ENCODE data around the gene CFAP74.
A peak's percentile ranks its signal among the peaks of the same experiment; 100 is the strongest.

CFAP74 gene

DNA sequence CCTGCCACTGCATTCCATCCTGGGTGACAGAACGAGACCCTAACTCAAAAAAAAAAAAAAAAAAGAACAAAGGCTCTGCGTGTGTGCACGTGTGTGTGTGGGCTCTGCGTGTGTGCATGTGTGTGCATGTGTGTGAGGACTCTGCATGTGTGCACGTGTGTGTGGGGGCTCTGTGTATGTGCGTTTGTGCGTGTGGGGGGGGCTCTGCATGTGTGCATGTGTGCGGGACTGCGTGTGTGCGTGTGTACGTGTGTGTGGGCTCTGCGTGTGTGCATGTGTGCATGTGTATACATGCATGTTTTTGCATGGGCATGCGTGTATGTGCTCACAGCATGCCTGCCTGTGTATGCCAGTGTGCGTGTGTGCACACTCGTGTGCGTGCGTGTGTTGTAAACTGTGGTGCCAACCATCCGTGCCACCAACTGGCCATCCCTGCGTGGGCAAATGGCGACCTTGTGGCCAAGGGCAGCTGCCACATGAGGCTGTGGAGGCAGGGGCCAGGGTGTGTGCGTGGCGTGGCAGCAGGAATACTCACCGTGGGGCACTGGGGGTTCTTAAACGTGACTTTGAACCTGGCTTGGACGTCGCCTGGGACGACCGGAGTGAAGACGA is 57.7 kb downstream of the CFAP74 start:
- H3K4me3 ChIP-seq (ENCODE audit: low read length), result no peak overlapping the region
- no peaks in the 10 kb centered on the region for H3K36me3 ChIP-seq (ENCODE audit: insufficient read depth, low read depth, low read length)
- H3K9ac ChIP-seq (ENCODE audit: low read depth, low read length), result no peak overlapping the region
- no peaks in the 10 kb centered on the region for H3K4me1 ChIP-seq (ENCODE audit: insufficient read depth, low read length)
- no peaks in the 10 kb centered on the region for H3K9me3 ChIP-seq (ENCODE audit: insufficient read depth, low read depth, low read length)
- H3K27me3 ChIP-seq (ENCODE audit: insufficient read depth, low read length), result no peaks in the 10 kb centered on the region
- no peak overlapping the region for H3K27ac ChIP-seq (ENCODE audit: low read length)

DNA sequence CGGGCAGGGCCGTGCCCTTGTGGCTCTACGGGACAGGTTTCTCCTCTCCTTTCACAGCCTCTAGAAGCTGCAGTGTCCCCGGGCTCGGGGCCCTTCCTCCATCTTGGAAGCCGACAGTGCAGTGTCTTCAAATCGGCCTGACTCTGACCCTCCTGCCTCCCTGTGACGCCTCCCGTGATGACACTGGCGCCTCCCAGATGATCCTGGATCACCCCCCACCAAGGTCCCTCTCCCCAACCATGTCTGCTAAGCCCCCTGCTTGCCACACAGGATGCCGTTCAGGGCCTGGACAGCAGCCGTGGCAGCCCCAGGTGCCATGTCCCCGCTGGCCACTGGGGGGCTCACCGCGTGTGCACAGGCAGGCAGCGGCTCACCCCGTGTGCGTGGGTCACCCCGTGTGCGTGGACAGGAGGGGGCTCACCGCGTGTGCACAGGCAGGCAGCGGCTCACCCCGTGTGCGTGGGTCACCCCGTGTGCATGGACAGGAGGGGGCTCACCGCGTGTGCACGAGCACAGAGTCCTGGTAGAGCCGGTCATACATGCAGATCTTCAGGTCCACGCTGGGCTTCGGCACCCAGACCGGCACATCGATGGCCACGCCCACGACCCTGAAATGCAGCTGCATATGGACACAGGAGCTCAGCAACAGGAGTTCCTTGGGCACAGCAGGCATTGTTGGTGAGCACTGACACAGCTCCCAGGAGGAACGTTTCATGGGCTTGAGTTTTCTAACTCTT is 59.6 kb downstream of the CFAP74 start:
- Histone ChIP-seq H3K4me3 (ENCODE audit: low read length) (peak overlapping the region; percentile 67), H3K27me3 (ENCODE audit: insufficient read depth, low read length) (no peaks in the 10 kb centered on the region), H3K27ac (ENCODE audit: low read length) (no peak overlapping the region), H3K36me3 (ENCODE audit: insufficient read depth, low read depth, low read length) (no peaks in the 10 kb centered on the region), H3K9ac (ENCODE audit: low read depth, low read length) (no peak overlapping the region), H3K4me1 (ENCODE audit: insufficient read depth, low read length) (no peaks in the 10 kb centered on the region), H3K9me3 (ENCODE audit: insufficient read depth, low read depth, low read length) (no peaks in the 10 kb centered on the region)

DNA sequence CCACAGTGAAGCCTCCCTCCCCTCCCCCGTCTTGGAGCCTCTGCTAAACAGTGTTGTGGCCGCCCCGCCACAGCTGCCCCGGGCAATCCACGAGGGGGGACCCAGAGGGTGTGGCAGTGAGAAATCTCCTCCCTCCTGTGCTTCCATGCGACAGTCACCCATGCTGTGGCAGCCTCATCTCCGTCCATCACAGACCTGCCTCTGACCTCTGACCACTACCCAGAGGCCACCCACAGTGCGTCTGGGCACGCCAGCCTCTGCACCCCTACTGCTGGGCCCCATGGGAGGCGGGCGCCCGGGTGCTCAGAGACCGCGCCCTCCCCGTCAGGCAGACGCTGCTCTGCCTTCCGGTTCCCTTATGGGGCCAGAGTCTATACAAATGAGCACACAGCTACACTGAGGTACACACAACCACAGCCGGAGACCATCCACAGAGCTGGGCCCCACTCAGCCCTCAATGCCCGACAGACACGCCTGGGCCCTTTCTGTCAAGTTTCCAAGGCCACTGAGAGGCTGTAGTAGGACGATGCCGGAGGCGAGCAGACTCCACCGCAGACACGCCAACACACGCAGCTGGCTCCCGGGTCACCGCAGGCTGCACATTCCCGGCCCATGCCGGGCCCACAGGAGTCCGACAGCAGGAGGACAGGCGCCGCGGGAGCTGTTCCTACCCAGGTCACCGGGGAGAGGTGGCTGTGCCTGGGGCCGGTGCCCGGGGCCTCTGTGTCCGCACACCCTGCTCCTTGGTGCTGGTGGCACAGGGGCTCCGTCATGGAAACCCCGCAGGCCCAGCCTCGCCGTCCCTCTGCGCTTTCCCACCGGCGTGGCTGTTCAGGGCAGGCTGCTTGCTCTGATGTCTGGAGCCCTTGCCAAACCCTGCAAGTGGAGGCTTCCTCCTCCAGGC is 60.6 kb downstream of the CFAP74 start:
- H3K4me3 ChIP-seq (ENCODE audit: low read length), result no peak overlapping the region

DNA sequence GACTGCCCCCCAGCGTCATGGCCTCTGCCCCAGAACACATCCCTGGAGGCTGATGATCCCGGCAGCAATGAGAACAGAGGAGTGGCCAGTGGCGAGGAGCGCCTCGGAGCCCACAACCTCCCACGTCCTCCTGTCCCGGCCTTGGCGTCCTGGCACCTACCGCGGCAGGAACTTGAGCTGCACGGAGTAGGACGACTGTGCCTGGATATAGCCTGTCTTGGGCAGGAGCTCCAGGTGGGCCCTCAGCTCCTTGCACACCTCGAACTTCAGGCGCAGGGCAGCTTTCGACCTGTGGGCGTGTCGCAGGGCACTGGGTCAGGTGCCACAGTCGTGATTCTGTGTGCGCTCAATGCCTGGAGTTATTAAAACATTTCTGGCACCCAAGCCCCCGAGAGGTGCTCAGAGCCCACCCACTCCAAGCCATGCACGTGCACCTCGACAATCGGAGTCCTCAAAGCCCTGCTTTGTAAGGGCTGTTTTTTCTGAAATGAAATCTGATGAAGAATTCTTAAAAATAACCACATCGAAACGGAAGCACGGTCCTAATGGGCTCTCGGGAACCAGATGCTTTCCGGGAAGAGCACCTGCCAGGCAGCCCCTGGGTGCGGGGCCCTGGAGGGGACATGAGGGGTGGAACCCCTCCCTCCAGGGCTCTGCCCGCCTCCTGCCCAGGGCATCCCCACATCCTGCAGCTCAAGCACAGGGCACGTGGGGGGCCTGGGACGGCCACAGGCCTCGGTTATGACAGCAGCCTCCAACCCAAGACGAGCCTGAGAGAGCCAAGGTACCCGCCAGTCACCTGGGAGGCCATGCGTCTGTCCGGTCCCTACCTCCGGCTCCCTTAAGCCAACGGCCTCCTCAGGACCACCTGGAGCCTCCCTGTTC is 61.5 kb downstream of the CFAP74 start:
- no peaks in the 10 kb centered on the region for H3K36me3 ChIP-seq (ENCODE audit: insufficient read depth, low read depth, low read length)
- H3K27me3 ChIP-seq (ENCODE audit: insufficient read depth, low read length), result no peaks in the 10 kb centered on the region
- H3K4me3 ChIP-seq (ENCODE audit: low read length), result no peak overlapping the region
- no peaks in the 10 kb centered on the region for H3K4me1 ChIP-seq (ENCODE audit: insufficient read depth, low read length)
- no peak overlapping the region for H3K27ac ChIP-seq (ENCODE audit: low read length)
- H3K9ac ChIP-seq (ENCODE audit: low read depth, low read length), result no peak overlapping the region
- H3K9me3 ChIP-seq (ENCODE audit: insufficient read depth, low read depth, low read length), result no peaks in the 10 kb centered on the region

More for the DNA sequence above, 60.6 kb downstream of the CFAP74 start:
- Histone ChIP-seq H3K4me1 (ENCODE audit: insufficient read depth, low read length) (no peaks in the 10 kb centered on the region), H3K9me3 (ENCODE audit: insufficient read depth, low read depth, low read length) (no peaks in the 10 kb centered on the region), H3K27ac (ENCODE audit: low read length) (no peak overlapping the region), H3K9ac (ENCODE audit: low read depth, low read length) (no peak overlapping the region), H3K27me3 (ENCODE audit: insufficient read depth, low read length) (no peaks in the 10 kb centered on the region), H3K36me3 (ENCODE audit: insufficient read depth, low read depth, low read length) (no peaks in the 10 kb centered on the region)

DNA sequence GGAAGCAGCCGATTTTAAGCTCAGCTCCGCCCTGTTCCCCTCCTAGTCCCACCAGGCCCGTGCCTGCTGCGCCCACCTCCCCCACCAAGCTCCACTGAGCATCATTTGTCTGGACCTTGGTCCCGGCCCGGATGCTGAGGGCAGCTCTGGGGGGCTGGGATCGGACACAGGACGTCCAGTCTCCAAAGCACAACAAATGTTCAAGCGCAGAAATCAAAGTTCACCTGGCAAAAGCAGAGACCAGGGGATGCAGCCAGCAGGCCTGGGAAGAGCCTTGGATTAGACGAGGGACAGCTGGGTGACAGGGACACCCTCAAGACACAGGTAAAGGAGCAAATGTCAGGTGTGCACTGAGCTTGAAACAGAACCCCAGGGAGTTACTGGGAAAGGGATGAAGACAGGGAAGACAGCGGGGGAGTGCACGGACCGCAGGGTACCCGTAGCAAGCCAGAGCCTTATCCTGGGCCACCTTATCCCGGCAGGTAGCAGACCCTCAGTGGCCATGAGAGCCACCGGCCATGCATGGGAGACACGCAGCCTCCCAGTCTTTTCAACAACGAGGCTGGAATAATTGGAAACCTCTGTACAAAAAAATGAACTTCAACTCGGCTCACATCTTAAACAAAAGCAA is 62.3 kb downstream of the CFAP74 start:
- Histone ChIP-seq H3K4me1 (ENCODE audit: insufficient read depth, low read length) (no peaks in the 10 kb centered on the region), H3K9me3 (ENCODE audit: insufficient read depth, low read depth, low read length) (no peaks in the 10 kb centered on the region), H3K9ac (ENCODE audit: low read depth, low read length) (no peak overlapping the region), H3K4me3 (ENCODE audit: low read length) (no peak overlapping the region), H3K27ac (ENCODE audit: low read length) (no peak overlapping the region), H3K36me3 (ENCODE audit: insufficient read depth, low read depth, low read length) (no peaks in the 10 kb centered on the region), H3K27me3 (ENCODE audit: insufficient read depth, low read length) (no peaks in the 10 kb centered on the region)

GRCh38 chr1:1940123-1940425 is 63.5 kb downstream of the CFAP74 start:
- Histone ChIP-seq H3K9me3 (ENCODE audit: insufficient read depth, low read depth, low read length) (no peaks in the 10 kb centered on the region), H3K27me3 (ENCODE audit: insufficient read depth, low read length) (no peaks in the 10 kb centered on the region), H3K4me1 (ENCODE audit: insufficient read depth, low read length) (no peaks in the 10 kb centered on the region), H3K4me3 (ENCODE audit: low read length) (no peak overlapping the region), H3K27ac (ENCODE audit: low read length) (no peak overlapping the region), H3K9ac (ENCODE audit: low read depth, low read length) (no peak overlapping the region), H3K36me3 (ENCODE audit: insufficient read depth, low read depth, low read length) (no peaks in the 10 kb centered on the region)

GRCh38 chr1:1939296-1940122 is 64.1 kb downstream of the CFAP74 start:
- Histone ChIP-seq H3K9ac (ENCODE audit: low read depth, low read length) (no peak overlapping the region), H3K4me3 (ENCODE audit: low read length) (no peak overlapping the region), H3K27me3 (ENCODE audit: insufficient read depth, low read length) (no peaks in the 10 kb centered on the region), H3K36me3 (ENCODE audit: insufficient read depth, low read depth, low read length) (no peaks in the 10 kb centered on the region), H3K4me1 (ENCODE audit: insufficient read depth, low read length) (no peaks in the 10 kb centered on the region), H3K27ac (ENCODE audit: low read length) (no peak overlapping the region), H3K9me3 (ENCODE audit: insufficient read depth, low read depth, low read length) (no peaks in the 10 kb centered on the region)

GRCh38 chr1:1938613-1939295 is 64.8 kb downstream of the CFAP74 start:
- no peak overlapping the region for H3K4me3 ChIP-seq (ENCODE audit: low read length)
- H3K4me1 ChIP-seq (ENCODE audit: insufficient read depth, low read length), result no peaks in the 10 kb centered on the region
- no peak overlapping the region for H3K9ac ChIP-seq (ENCODE audit: low read depth, low read length)
- H3K9me3 ChIP-seq (ENCODE audit: insufficient read depth, low read depth, low read length), result no peaks in the 10 kb centered on the region
- no peaks in the 10 kb centered on the region for H3K36me3 ChIP-seq (ENCODE audit: insufficient read depth, low read depth, low read length)
- H3K27ac ChIP-seq (ENCODE audit: low read length), result no peak overlapping the region
- no peaks in the 10 kb centered on the region for H3K27me3 ChIP-seq (ENCODE audit: insufficient read depth, low read length)

GRCh38 chr1:1938276-1938573 is 65.4 kb downstream of the CFAP74 start:
- Histone ChIP-seq H3K9me3 (ENCODE audit: insufficient read depth, low read depth, low read length) (no peaks in the 10 kb centered on the region), H3K9ac (ENCODE audit: low read depth, low read length) (no peak overlapping the region), H3K4me3 (ENCODE audit: low read length) (no peak overlapping the region), H3K36me3 (ENCODE audit: insufficient read depth, low read depth, low read length) (no peaks in the 10 kb centered on the region), H3K27me3 (ENCODE audit: insufficient read depth, low read length) (no peaks in the 10 kb centered on the region), H3K4me1 (ENCODE audit: insufficient read depth, low read length) (no peaks in the 10 kb centered on the region), H3K27ac (ENCODE audit: low read length) (no peak overlapping the region)

GRCh38 chr1:1937549-1938275 is 65.9 kb downstream of the CFAP74 start:
- H3K4me3 ChIP-seq (ENCODE audit: low read length), result no peak overlapping the region
- no peaks in the 10 kb centered on the region for H3K36me3 ChIP-seq (ENCODE audit: insufficient read depth, low read depth, low read length)
- no peaks in the 10 kb centered on the region for H3K27me3 ChIP-seq (ENCODE audit: insufficient read depth, low read length)
- H3K9ac ChIP-seq (ENCODE audit: low read depth, low read length), result no peak overlapping the region
- no peak overlapping the region for H3K27ac ChIP-seq (ENCODE audit: low read length)
- no peaks in the 10 kb centered on the region for H3K4me1 ChIP-seq (ENCODE audit: insufficient read depth, low read length)
- H3K9me3 ChIP-seq (ENCODE audit: insufficient read depth, low read depth, low read length), result no peaks in the 10 kb centered on the region
